Stomach (tissue), 9 donors: ENCODE data around the gene MYO5A. TPM values are rescaled to one million over a fixed set of nuclear protein-coding genes. Genes with fewer than 3 reads are reported as not detected.

Source experiments
- DNase-seq, 2 donors: peaks; one replicate each; pipeline versions ENCODE4 v3.0.0 to v3.0.0-alpha.2; 2013 to 2019
- H3K27ac ChIP-seq, 5 donors: fragments of 200-600 bp in 4 of 5; sonication (generic) in 4 of 5; one replicate each; pipeline ENCODE4 v1.5.1; 2013 to 2019; ENCODE audit warnings: mild to moderate bottlenecking in 1 of 5, moderate library complexity in 1 of 5
- H3K27me3 ChIP-seq, 3 donors: fragments of 200-600 bp; sonication (generic); one replicate each; pipeline ENCODE4 v1.5.1; 2017 to 2019; ENCODE audit warnings: mixed run types in 1 of 3
- H3K36me3 ChIP-seq, 4 donors: fragments of 200-600 bp; sonication (generic); 1 replicate in 3 of 4; 2 replicates in 1 of 4; pipeline ENCODE4 v1.5.1; 2016 to 2019
- H3K4me1 ChIP-seq, 4 donors: fragments of 200-600 bp; sonication (generic); one replicate each; pipeline ENCODE4 v1.5.1; 2016 to 2019
- H3K4me3 ChIP-seq, 4 donors: fragments of 200-600 bp; sonication (generic) in 3 of 4; one replicate each; pipeline ENCODE4 v1.5.1; 2016 to 2019; ENCODE audit warnings: mild to moderate bottlenecking in 1 of 4
- H3K9me3 ChIP-seq, 4 donors: fragments of 200-600 bp; sonication (generic); one replicate each; pipeline ENCODE4 v1.5.1; 2016 to 2019
- EP300 ChIP-seq: sonication (generic); formaldehyde crosslinking; IDR thresholded peaks from one replicate; pipeline ENCODE4 v1.6.1; 2017; ENCODE audit warnings: antibody characterized with exemption
- POLR2A ChIP-seq, 4 donors: fragments of 450-650 bp; IDR thresholded peaks; one replicate each; pipeline ENCODE4 v1.6.1; 2016; ENCODE audit warnings: antibody characterized with exemption in 4 of 4, control low read depth in 2 of 4, mild to moderate bottlenecking in 1 of 4, moderate library complexity in 1 of 4
- POLR2AphosphoS5 ChIP-seq, 3 donors: sonication (generic); formaldehyde crosslinking; IDR thresholded peaks; one replicate each; pipeline ENCODE4 v1.6.1; 2016; ENCODE audit warnings: antibody characterized with exemption in 3 of 3
- WGBS, 5 donors: extraction: QIAGEN DNeasy Blood & Tissue Kit in 3 of 5; methylation state at CpG; one replicate each; pipeline versions ENCODE4 v1.1.5 to v1.1.7; 2013 to 2018; 5-methylcytosine and 5-hydroxymethylcytosine counted together
- intact Hi-C: fragments of 100-400 bp; cut with DNase I; formaldehyde crosslinking; loops from one replicate; pipeline ENCODE4 v1.15.1; 2023; ENCODE audit warnings: low total_unique reads
- polyA plus RNA-seq, 3 donors: library from polyadenylated mRNA; stranded (reverse); fragments of 200-250 nt; gene quantifications; one replicate each; pipeline ENCODE4 v1.2.3, GENCODE V29; 2013
- total RNA-seq, 5 donors: library from RNA; depleted of rRNA; stranded (reverse); fragments of >200 nt; gene quantifications; one replicate each; pipeline versions ENCODE4 v1.1.0 to v1.2.3, GENCODE V29; 2014 to 2016
- TF ChIP-seq, protein P1 (sequence below), 7 experiments: fragments of 450-650 bp in 4 of 7; fragments of 200-600 bp in 3 of 7; sonication (generic) in 3 of 7; IDR thresholded peaks; one replicate each; pipeline ENCODE4 v1.5.1; 2016 to 2019; ENCODE audit warnings: antibody characterized with exemption in 7 of 7, control low read depth in 2 of 7, mild to moderate bottlenecking in 1 of 7
- donor health status: healthy with polysubstance abuse.
- donor health status: Bipolar disorder and iron deficiency.
- donor health status: healthy.

Gene MYO5A
- total and polyA plus RNA-seq, 8 donors = 1.2 to 26.2 (median 12.0) TPM

DNA sequence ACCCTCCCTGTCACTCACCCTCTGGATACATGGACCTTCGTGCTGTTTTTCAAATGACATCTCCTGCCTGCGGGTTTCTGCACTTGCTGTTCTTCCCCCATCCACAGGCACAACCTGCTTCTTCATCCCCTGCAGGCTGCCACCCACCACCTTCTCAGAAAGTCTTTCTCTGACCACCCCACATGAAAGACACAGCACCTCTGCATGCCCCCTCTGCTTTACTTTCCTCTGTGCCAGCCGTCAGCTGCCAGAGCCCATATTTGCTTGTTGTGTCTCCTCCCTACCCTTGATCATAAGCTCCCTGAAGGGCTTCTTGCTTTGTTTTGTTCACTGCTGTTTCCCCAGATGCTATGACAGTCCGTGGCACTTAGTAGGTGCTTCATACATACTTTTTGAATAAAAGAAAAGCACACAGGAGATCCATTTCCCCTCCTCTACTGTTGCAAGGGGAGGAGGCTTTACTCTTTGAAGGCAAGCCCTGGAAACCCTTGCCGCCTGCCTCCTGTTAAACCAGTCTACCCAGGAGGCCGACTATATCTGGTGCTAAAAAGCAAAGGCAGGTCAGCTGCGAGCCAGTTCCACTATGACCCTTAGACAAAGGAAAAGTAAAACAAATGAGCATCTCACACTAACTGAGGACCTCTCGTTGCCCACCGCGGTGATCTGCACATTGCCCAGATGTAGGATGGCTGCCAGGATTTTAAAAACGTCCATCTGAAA is 265.0 kb downstream of the MYO5A start:
- 43 to 71% (median 64%) methylated on average over 11 of the region's 11 CpGs for WGBS, 5 donors
- peak; percentile 44 to 56 for DNase-seq
- no peak overlapping the region for H3K4me3 ChIP-seq
- no peaks in the 10 kb centered on the region for H3K9me3 ChIP-seq
- peaks cover 15 to 36% (median 25%) of the 10 kb centered on the region in 4 donors for H3K4me1 ChIP-seq
- intact Hi-C loops = loop anchor here (10.0 kb wide), 1 partner anchor 61 kb away; no protein-coding TSS in a partner anchor
- H3K36me3 ChIP-seq = peaks cover 11 to 41% (median 29%) of the 10 kb centered on the region in 4 donors
- H3K27me3 ChIP-seq = no peaks in the 10 kb centered on the region
- TF ChIP-seq EP300 = no peak
- no peak for TF ChIP-seq POLR2A (IDR thresholded peaks at IDR 0.05)
- TF ChIP-seq, protein P1, sequence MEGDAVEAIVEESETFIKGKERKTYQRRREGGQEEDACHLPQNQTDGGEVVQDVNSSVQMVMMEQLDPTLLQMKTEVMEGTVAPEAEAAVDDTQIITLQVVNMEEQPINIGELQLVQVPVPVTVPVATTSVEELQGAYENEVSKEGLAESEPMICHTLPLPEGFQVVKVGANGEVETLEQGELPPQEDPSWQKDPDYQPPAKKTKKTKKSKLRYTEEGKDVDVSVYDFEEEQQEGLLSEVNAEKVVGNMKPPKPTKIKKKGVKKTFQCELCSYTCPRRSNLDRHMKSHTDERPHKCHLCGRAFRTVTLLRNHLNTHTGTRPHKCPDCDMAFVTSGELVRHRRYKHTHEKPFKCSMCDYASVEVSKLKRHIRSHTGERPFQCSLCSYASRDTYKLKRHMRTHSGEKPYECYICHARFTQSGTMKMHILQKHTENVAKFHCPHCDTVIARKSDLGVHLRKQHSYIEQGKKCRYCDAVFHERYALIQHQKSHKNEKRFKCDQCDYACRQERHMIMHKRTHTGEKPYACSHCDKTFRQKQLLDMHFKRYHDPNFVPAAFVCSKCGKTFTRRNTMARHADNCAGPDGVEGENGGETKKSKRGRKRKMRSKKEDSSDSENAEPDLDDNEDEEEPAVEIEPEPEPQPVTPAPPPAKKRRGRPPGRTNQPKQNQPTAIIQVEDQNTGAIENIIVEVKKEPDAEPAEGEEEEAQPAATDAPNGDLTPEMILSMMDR (IDR thresholded peaks at IDR 0.05) = no peak
- TF ChIP-seq POLR2AphosphoS5 (IDR thresholded peaks at IDR 0.05) = no peak
- peak overlapping the region in 3 of 5 donors; percentile 13 to 84 (median 74) for H3K27ac ChIP-seq

DNA sequence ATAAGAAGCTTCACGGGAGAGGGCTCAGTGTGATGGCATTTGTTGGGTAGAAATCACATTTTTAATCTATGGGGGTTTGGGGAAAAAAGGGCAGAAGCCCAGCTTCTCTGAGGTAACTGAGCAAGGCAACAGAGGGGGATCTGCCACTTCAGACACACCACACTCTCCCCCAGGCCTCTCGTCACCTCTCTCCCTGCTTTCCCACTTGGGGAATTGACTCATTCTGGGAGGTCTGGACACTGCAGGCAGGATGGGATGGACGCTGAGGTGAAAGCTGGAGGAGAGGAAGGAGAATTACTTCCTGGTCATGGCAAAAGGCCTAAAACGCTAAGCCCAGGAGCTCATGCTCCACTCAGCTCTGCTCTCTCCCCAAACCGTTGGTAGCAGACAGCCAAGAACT is 266.3 kb downstream of the MYO5A start:
- TF ChIP-seq POLR2AphosphoS5 (IDR thresholded peaks at IDR 0.05) (no peak), EP300 (no peak), POLR2A (IDR thresholded peaks at IDR 0.05) (no peak)
- TF ChIP-seq, protein P1 (IDR thresholded peaks at IDR 0.05) = no peak
- peaks cover 7 to 40% (median 18%) of the 10 kb centered on the region in 4 donors for H3K36me3 ChIP-seq
- H3K4me3 ChIP-seq = no peak overlapping the region
- intact Hi-C loops = loop anchor here (10.0 kb wide), 1 partner anchor 62 kb away; no protein-coding TSS in a partner anchor
- no peak for DNase-seq
- no peaks in the 10 kb centered on the region for H3K27me3 ChIP-seq
- H3K9me3 ChIP-seq = no peaks in the 10 kb centered on the region
- peak overlapping the region; percentile 34 to 84 (median 74) for H3K27ac ChIP-seq
- peaks cover 15 to 36% (median 30%) of the 10 kb centered on the region in 4 donors for H3K4me1 ChIP-seq
- WGBS, 5 donors = 35 to 60% (median 39%) methylated on average over 5 of the region's 5 CpGs

DNA sequence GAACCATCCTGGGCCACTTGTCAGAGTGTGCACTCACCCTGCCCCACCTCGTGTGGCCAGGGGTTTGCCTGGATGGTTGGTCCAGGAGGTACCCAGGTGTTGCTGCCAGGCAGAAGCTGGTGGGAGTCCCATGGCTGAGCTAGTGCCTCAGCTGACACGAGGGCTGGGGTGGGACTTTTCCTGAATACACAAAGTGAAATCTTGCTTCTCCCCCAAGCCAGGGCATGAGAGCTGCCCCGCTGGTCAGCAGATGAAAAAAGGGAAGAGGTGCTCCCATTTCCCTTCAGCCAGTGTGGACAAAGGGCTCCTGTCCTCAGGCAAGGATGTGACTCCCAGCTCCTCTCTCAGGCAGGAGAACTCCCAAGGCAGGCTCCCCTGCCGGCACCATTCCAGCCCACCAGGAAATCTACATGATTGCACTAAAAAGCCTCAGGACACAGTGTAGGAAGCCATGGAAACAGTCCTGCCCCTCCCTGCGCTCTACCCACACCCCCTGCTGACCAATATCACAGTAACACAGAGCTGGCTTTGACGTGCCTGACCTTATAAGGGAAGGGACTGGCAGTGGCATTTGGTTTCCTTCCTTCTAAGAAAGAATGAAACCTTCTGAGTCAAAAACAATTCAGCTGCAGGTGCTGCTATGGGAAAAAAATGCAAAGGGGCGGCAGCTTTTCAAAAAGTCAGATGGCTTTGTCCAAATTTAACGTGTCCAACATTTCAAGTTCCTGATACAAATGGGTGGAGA is 267.0 kb downstream of the MYO5A start:
- H3K4me3 ChIP-seq = no peak overlapping the region
- peaks cover 15 to 43% (median 33%) of the 10 kb centered on the region in 4 donors for H3K4me1 ChIP-seq
- no peaks in the 10 kb centered on the region for H3K9me3 ChIP-seq
- peaks cover under 1 to 33% (median 11%) of the 10 kb centered on the region in 4 donors for H3K36me3 ChIP-seq
- H3K27me3 ChIP-seq = no peaks in the 10 kb centered on the region
- peak overlapping the region; percentile 69 to 84 (median 74) for H3K27ac ChIP-seq
- TF ChIP-seq, protein P1 (IDR thresholded peaks at IDR 0.05) = peak in 1 of 7 experiments; percentile 15
- TF ChIP-seq POLR2A (IDR thresholded peaks at IDR 0.05) (no peak), POLR2AphosphoS5 (IDR thresholded peaks at IDR 0.05) (peak in 1 of 3 donors; percentile 46), EP300 (no peak)
- peak; percentile 65 to 92 for DNase-seq
- intact Hi-C loops = loop anchor here (10.0 kb wide), 1 partner anchor 63 kb away; no protein-coding TSS in a partner anchor
- 13 to 27% (median 17%) methylated on average over 8 of the region's 8 CpGs for WGBS, 5 donors

DNA sequence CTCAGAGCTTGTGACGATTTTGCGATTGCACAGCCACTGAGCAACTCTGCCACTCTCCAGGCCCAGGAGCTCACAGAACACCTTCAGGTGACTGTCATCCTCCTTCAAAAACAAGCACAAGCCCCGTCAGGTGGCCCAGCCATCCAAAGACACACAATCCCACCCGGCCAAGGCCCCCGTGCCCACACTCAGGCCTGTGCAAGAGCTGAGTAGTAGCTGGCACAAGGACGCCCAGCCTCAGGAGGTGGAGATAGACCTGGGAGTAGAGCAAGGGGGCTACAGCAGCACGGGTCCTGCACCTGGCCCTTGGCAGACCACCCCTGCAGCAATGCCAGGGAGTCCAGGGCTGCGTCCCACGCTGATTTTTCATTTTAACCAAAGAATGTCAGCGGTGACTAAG is 267.7 kb downstream of the MYO5A start:
- WGBS, 5 donors = 93 to 100% (median 94%) methylated on average over 9 to 10 of the region's 10 CpGs

More for the DNA sequence above, 267.7 kb downstream of the MYO5A start:
- H3K4me3 ChIP-seq = no peak overlapping the region
- TF ChIP-seq POLR2A (IDR thresholded peaks at IDR 0.05) (no peak), POLR2AphosphoS5 (IDR thresholded peaks at IDR 0.05) (no peak), EP300 (no peak)
- TF ChIP-seq, protein P1 (IDR thresholded peaks at IDR 0.05) = no peak
- no peak for DNase-seq
- peak overlapping the region in 4 of 5 donors; percentile 71 to 84 (median 74) for H3K27ac ChIP-seq
- H3K9me3 ChIP-seq = no peaks in the 10 kb centered on the region
- intact Hi-C loops = loop anchor here (10.0 kb wide), 1 partner anchor 64 kb away; no protein-coding TSS in a partner anchor
- H3K4me1 ChIP-seq = peaks cover 15 to 50% (median 35%) of the 10 kb centered on the region in 4 donors
- H3K27me3 ChIP-seq = no peaks in the 10 kb centered on the region
- H3K36me3 ChIP-seq = peaks cover 0 to 26% (median 9%) of the 10 kb centered on the region in 4 donors
